Testis (tissue), 3 donors: ENCODE measurements around the gene CDK5. TPM values are rescaled to one million over a fixed set of nuclear protein-coding genes. Genes with fewer than 3 reads are reported as not detected.

ENCODE experiments used
- DNase-seq: peaks from one replicate; pipeline ENCODE4 v3.0.0-alpha.2; 2019
- H3K27ac ChIP-seq, 2 donors: fragments of 200-600 bp; sonication (generic); one replicate each; pipeline ENCODE4 v1.5.1; 2019
- H3K27me3 ChIP-seq: fragments of 200-600 bp; sonication (generic); one replicate; pipeline ENCODE4 v1.5.1; 2019
- H3K36me3 ChIP-seq: fragments of 200-600 bp; sonication (generic); one replicate; pipeline ENCODE4 v1.5.1; 2017; ENCODE audit warnings: low read depth; ENCODE audit errors: missing control alignments
- H3K4me1 ChIP-seq: fragments of 200-600 bp; sonication (generic); one replicate; pipeline ENCODE4 v1.5.1; 2019
- H3K4me3 ChIP-seq, 2 donors: fragments of 200-600 bp; sonication (generic); one replicate each; pipeline ENCODE4 v1.5.1; 2017 to 2019
- H3K9me3 ChIP-seq: fragments of 200-600 bp; sonication (generic); one replicate; pipeline ENCODE4 v1.5.1; 2017
- CTCF ChIP-seq, 3 experiments: fragments of 450-650 bp in 2 of 3; fragments of 200-600 bp in 1 of 3; sonication (generic) in 1 of 3; IDR thresholded peaks; one replicate each; pipeline ENCODE4 v1.5.1; 2016 to 2019; ENCODE audit warnings: antibody characterized with exemption in 3 of 3, mild to moderate bottlenecking in 2 of 3, moderate library complexity in 1 of 3
- POLR2A ChIP-seq: fragments of 450-650 bp; IDR thresholded peaks from one replicate; pipeline ENCODE4 v1.6.1; 2017; ENCODE audit warnings: antibody characterized with exemption, mild to moderate bottlenecking, moderate library complexity
- WGBS, 2 donors: methylation state at CpG; one replicate each; pipeline ENCODE4 v1.1.5; 2018; 5-methylcytosine and 5-hydroxymethylcytosine counted together
- intact Hi-C: fragments of 100-400 bp; cut with DNase I; formaldehyde crosslinking; loops from one replicate; pipeline ENCODE4 v1.15.1; 2023; ENCODE audit warnings: low total_unique reads
- polyA plus RNA-seq: library from polyadenylated mRNA; stranded (reverse); fragments of 350-450 nt; fragmentation: Illumina TruSeq; extraction: RNeasy Lipid Tissue Mini Kit (QIAGEN cat#74804); gene quantifications from one replicate; pipeline ENCODE4 v1.2.3, GENCODE V29; 2014; ENCODE audit warnings: low read depth, low replicate concordance; ENCODE audit not compliant: insufficient read depth
- total RNA-seq, 2 donors: library from RNA; depleted of rRNA; stranded (reverse); fragments of >200 nt; gene quantifications; one replicate each; pipeline ENCODE4 v1.2.3, GENCODE V29; 2016

The CDK5 gene
- total and polyA plus RNA-seq, 3 donors from 2014 or later = 7.1 to 15.4 (median 10.5) TPM

GRCh38 chr7:151083824-151084160 is 26.1 kb upstream of the CDK5 start:
- no peaks in the 10 kb centered on the region for H3K36me3 ChIP-seq
- peak overlapping the region; percentile 94 to 97 for H3K27ac ChIP-seq
- WGBS, 2 donors = 23 to 25% methylated on average over 2 to 3 of the region's 3 CpGs
- H3K9me3 ChIP-seq = no peaks in the 10 kb centered on the region
- intact Hi-C loops = no loop called here
- H3K27me3 ChIP-seq = no peaks in the 10 kb centered on the region
- TF ChIP-seq POLR2A (no peak), CTCF (IDR thresholded peaks at IDR 0.05) (no peak)
- peaks cover 47% of the 10 kb centered on the region for H3K4me1 ChIP-seq
- peak overlapping the region; percentile 89 to 92 for H3K4me3 ChIP-seq
- DNase-seq = no peak

- no peak for TF ChIP-seq POLR2A
- peak in 1 of 3 experiments; percentile 6 for TF ChIP-seq CTCF (IDR thresholded peaks at IDR 0.05)
- intact Hi-C loops = no loop called here
- H3K4me3 ChIP-seq = peak within 1 kb of the TSS; percentile 89 to 92
- WGBS, 2 donors = 0% methylated on average over 56 of the region's 69 CpGs; no CpG with 5 or more reads in 1 of the 2 donors
- no peaks in the 10 kb centered on the region for H3K9me3 ChIP-seq
- H3K27me3 ChIP-seq = no peaks in the 10 kb centered on the region
- no peaks in the 10 kb centered on the region for H3K36me3 ChIP-seq
- peak within 1 kb of the TSS; percentile 94 to 97 for H3K27ac ChIP-seq
- H3K4me1 ChIP-seq = peaks cover 47% of the 10 kb centered on the region
- peak; percentile 87 for DNase-seq
Measured at GRCh38 chr7:151083071-151083823, 25.6 kb upstream of the CDK5 start, which contains the start of gene TMUB1. Gene TMUB1 (minus strand): TSS chr7:151083493. CDS start chr7:151082563, 930 bp downstream.

- no peak for DNase-seq
- Histone ChIP-seq H3K36me3 (no peaks in the 10 kb centered on the region), H3K27me3 (no peaks in the 10 kb centered on the region), H3K4me3 (peak overlapping the region; percentile 89 to 92), H3K27ac (peak overlapping the region; percentile 94 to 97), H3K9me3 (no peaks in the 10 kb centered on the region), H3K4me1 (peaks cover 45% of the 10 kb centered on the region)
- TF ChIP-seq POLR2A = no peak
- no peak for TF ChIP-seq CTCF (IDR thresholded peaks at IDR 0.05)
- 30 to 37% methylated on average over 13 to 36 of the region's 42 CpGs for WGBS, 2 donors
- intact Hi-C loops = no loop called here
Measured at GRCh38 chr7:151082141-151083070, 24.7 kb upstream of the CDK5 start.

GRCh38 chr7:151081170-151082101 is 23.7 kb upstream of the CDK5 start:
- no peaks in the 10 kb centered on the region for H3K27me3 ChIP-seq
- peak overlapping the region; percentile 94 to 97 for H3K27ac ChIP-seq
- 11 to 20% methylated on average over 19 to 64 of the region's 64 CpGs for WGBS, 2 donors
- TF ChIP-seq POLR2A (no peak), CTCF (IDR thresholded peaks at IDR 0.05) (no peak)
- DNase-seq = no peak
- H3K9me3 ChIP-seq = no peaks in the 10 kb centered on the region
- intact Hi-C loops = no loop called here
- H3K4me3 ChIP-seq = peak overlapping the region; percentile 81 to 90
- H3K4me1 ChIP-seq = peaks cover 45% of the 10 kb centered on the region
- no peaks in the 10 kb centered on the region for H3K36me3 ChIP-seq
